K562 (cell line): Measurements from ENCODE around the gene DLG4. TPM values are rescaled to one million over a fixed set of nuclear protein-coding genes. Genes with fewer than 3 reads are reported as not detected.

Experiments
- BCL6 ChIP-seq: fragments of 250-450 bp; sonication (Bioruptor Pico); IDR thresholded peaks from 2 replicates; pipeline ENCODE4 v1.4.0; 2020
- BRCA1 ChIP-seq, 2 experiments: fragments of 450-650 bp in 1 of 2; sonication (generic) in 1 of 2; formaldehyde crosslinking in 1 of 2; IDR thresholded peaks; 2 replicates each; pipeline versions ENCODE4 v1.5.0 to v1.6.1; 2017 to 2020; ENCODE audit warnings: mild to moderate bottlenecking in 1 of 2, missing genetic modification reagents in 1 of 2
- BRD9 ChIP-seq: fragments of 450-650 bp; IDR thresholded peaks from 2 replicates; pipeline ENCODE4 v1.6.1; 2018; ENCODE audit warnings: low read depth; ENCODE audit not compliant: partially characterized antibody
- DEAF1 ChIP-seq: fragments of 450-650 bp; formaldehyde crosslinking; IDR thresholded peaks from 2 replicates; pipeline ENCODE4 v1.4.0; 2020; ENCODE audit warnings: mild to moderate bottlenecking, moderate library complexity
- HDAC1 ChIP-seq, 2 experiments: fragments of 450-650 bp; IDR thresholded peaks; 2 replicates each; pipeline ENCODE4 v1.6.1; 2016 to 2017; ENCODE audit warnings: inconsistent platforms in 1 of 2, mild to moderate bottlenecking in 1 of 2, moderate library complexity in 1 of 2
- NFYB ChIP-seq: IDR thresholded peaks from 2 replicates; pipeline ENCODE4 v1.6.1; 2011; ENCODE audit warnings: mild to moderate bottlenecking, moderate library complexity; ENCODE audit not compliant: insufficient read length; ENCODE audit errors: extremely low read depth
- NR2C2 ChIP-seq, 2 experiments: fragments of 200-800 bp in 1 of 2; sonication (Bioruptor generic) in 1 of 2; sonication (generic) in 1 of 2; formaldehyde crosslinking in 1 of 2; IDR thresholded peaks; 2 replicates each; pipeline versions ENCODE4 v1.6.1 to v1.8.0; 2016 to 2022; ENCODE audit warnings: mild to moderate bottlenecking in 1 of 2, missing compliant biosample characterization in 1 of 2, missing genetic modification characterization in 1 of 2, missing genetic modification reagents in 1 of 2
- PKNOX1 ChIP-seq: fragments of 450-650 bp; IDR thresholded peaks from 2 replicates; pipeline ENCODE4 v1.6.1; 2016
- PRMT5 ChIP-seq: sonication (generic); formaldehyde crosslinking; IDR thresholded peaks from 2 replicates; pipeline ENCODE4 v1.5.0; 2020; ENCODE audit warnings: missing genetic modification reagents
- SP2 ChIP-seq: IDR thresholded peaks from 2 replicates; pipeline ENCODE4 v1.6.1; 2011; ENCODE audit warnings: mild to moderate bottlenecking, low read depth, low read length, moderate library complexity; ENCODE audit not compliant: poor library complexity, severe bottlenecking; ENCODE audit errors: extremely low read depth
- TBP ChIP-seq: optimal IDR thresholded peaks from 2 replicates; pipeline ENCODE3; 2011; ENCODE audit warnings: low read depth, low read length, improper control_type of control experiment
- ZNF197 ChIP-seq: fragments of 200-800 bp; sonication (Bioruptor generic); IDR thresholded peaks from 2 replicates; pipeline ENCODE4 v1.6.1; 2016; ENCODE audit warnings: low read depth, missing genetic modification characterization, missing compliant biosample characterization
- ZNF274 ChIP-seq: IDR thresholded peaks from 2 replicates; pipeline ENCODE4 v1.6.1; 2011; ENCODE audit warnings: low read depth, mild to moderate bottlenecking, low read length, moderate library complexity, borderline replicate concordance
- ZNF407 ChIP-seq: fragments of 450-650 bp; IDR thresholded peaks from 2 replicates; pipeline ENCODE4 v1.6.1; 2016; ENCODE audit warnings: low read depth
- ZNF668 ChIP-seq: fragments of 250-450 bp; sonication (Bioruptor Pico); IDR thresholded peaks from 2 replicates; pipeline ENCODE4 v1.8.0; 2022; ENCODE audit warnings: mild to moderate bottlenecking, inconsistent platforms
- polyA plus RNA-seq, 8 experiments: library from polyadenylated mRNA; depleted of rRNA in 4 of 8; stranded (reverse) in 5 of 8; unstranded in 3 of 8; fragments of >200 nt; fragmentation: Nextera tagmentation in 2 of 8; fragmentation: Illumina TruSeq in 1 of 8; extraction: Ambion mirVana in 2 of 8; extraction: Trizol in 1 of 8; gene quantifications; 2 replicates each; pipeline versions ENCODE4 v1.2.1 to v1.2.3, GENCODE V29; 2011 to 2014; ENCODE audit warnings: inconsistent platforms in 1 of 8, missing spikeins in 1 of 8
- total RNA-seq, 7 experiments: library from RNA; depleted of rRNA in 6 of 7; stranded (reverse); fragments of >200 nt in 6 of 7; fragmentation: Illumina TruSeq in 2 of 7; extraction: Trizol in 2 of 7; gene quantifications; 2 replicates each; pipeline versions ENCODE4 v1.2.1 to v1.2.3, GENCODE V29; 2011 to 2021; ENCODE audit warnings: low replicate concordance in 1 of 7

Gene DLG4
- total and polyA plus RNA-seq, 9 of the 15 experiments (the other 6 are each of a cell fraction or from before 2014, with no cell fraction given) = 0.03 to 12.0 (median 4.1) TPM

- TF ChIP-seq ZNF407 = no peak
- no peak for TF ChIP-seq PKNOX1
- peak; percentile 62 for TF ChIP-seq TBP
- TF ChIP-seq HDAC1 (IDR thresholded peaks at IDR 0.05) = peak in 1 of 2 experiments; percentile 90; a peak in 1 of 4 replicates
- TF ChIP-seq ZNF197 (CRISPR knock-in tag) = no peak
- no peak for TF ChIP-seq BCL6 (CRISPR knock-in tag)
- TF ChIP-seq PRMT5 (CRISPR knock-in tag) = no peak
- no peak for TF ChIP-seq ZNF274
- TF ChIP-seq BRD9 = peak; percentile 58
- no peak for TF ChIP-seq BRCA1 (IDR thresholded peaks at IDR 0.05)
- no peak for TF ChIP-seq BRCA1 (CRISPR knock-in tag; IDR thresholded peaks at IDR 0.05)
- no peak for TF ChIP-seq ZNF668
- no peak for TF ChIP-seq DEAF1
- TF ChIP-seq SP2 = no peak
- TF ChIP-seq NFYB = no peak
- peak; percentile 71; the same call in 1 of the 2 replicates for TF ChIP-seq NR2C2 (CRISPR knock-in tag; IDR thresholded peaks at IDR 0.05)
- TF ChIP-seq NR2C2 (tag; IDR thresholded peaks at IDR 0.05) = peak; percentile 91
Measured at GRCh38 chr17:7252176-7253043, 32.8 kb upstream of the DLG4 start, which contains the start of gene ELP5 (continued).
